Neural crest cell (in vitro differentiated cells): ENCODE data around the gene LPAR2. TPM values are rescaled to one million over a fixed set of nuclear protein-coding genes. Genes with fewer than 3 reads are reported as not detected.

Experiments used
- DNase-seq: peaks from one replicate; pipeline ENCODE4 v3.0.0; 2021; ENCODE audit warnings: low read depth, mixed read lengths, low spot score
- H3K27ac Mint-ChIP-seq: one replicate; pipeline ENCODE4 v1.8.0; 2021; ENCODE audit warnings: mild to moderate bottlenecking, mixed read lengths; ENCODE audit not compliant: unreplicated experiment
- H3K27me3 Mint-ChIP-seq: 2 replicates; pipeline ENCODE4 v1.8.0; 2021; ENCODE audit warnings: low read depth, mild to moderate bottlenecking, mixed read lengths
- H3K36me3 Mint-ChIP-seq: 2 replicates; pipeline ENCODE4 v1.8.0; 2021; ENCODE audit warnings: low read depth, mild to moderate bottlenecking, mixed read lengths
- H3K4me1 Mint-ChIP-seq: 2 replicates; pipeline ENCODE4 v1.8.0; 2021; ENCODE audit warnings: mixed read lengths
- H3K4me3 Mint-ChIP-seq: one replicate; pipeline ENCODE4 v1.8.0; 2021; ENCODE audit warnings: mild to moderate bottlenecking, mixed read lengths
- H3K9me3 Mint-ChIP-seq: 2 replicates; pipeline ENCODE4 v1.8.0; 2021; ENCODE audit warnings: mixed read lengths
- total RNA-seq: library from RNA; stranded (reverse); gene quantifications from 2 replicates; pipeline ENCODE4 v1.2.1, GENCODE V29; 2021
- TF ChIP-seq, protein P1 (sequence below): fragments of 200-600 bp; sonication (generic); conservative IDR thresholded peaks from 2 replicates; pipeline ENCODE4 v1.5.0; 2021; ENCODE audit warnings: antibody characterized with exemption, mild to moderate bottlenecking

The LPAR2 gene
- total RNA-seq, 1 donor from 2014 or later = 115 TPM

DNA sequence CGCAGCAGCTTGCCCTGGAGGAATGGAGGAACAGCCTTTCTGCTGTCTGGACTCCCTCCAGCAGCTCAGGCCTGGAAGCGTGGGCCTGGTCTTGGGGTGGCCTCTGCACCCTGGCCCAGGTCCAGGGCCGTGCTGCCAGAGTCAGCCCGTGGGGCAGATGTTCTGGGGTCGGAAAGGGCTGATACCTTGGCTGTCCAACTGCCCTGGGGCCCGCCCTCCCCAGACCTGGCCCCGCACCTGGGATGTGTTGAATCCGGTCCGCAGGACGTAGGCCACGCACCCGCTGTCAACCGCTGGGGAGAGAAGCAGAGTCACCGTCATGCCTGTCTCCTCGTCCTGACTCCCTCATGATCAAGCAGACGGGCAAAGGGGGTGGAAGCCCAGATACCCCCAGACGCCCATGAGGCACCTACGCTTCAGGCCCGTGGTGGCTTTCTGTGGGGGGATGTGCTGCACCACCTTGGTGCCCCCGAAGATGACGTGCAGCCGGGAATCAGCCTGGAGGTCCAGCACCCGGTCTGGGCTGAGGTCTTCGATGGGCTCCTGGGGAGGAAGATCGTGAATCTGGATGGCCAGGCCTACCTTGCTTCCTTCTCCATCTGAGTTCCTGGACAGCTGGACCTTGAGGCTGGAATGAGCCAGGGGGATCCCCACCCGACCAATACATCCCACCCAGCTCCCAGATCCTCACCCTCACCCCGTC is 27.8 kb upstream of the LPAR2 start:
- Mint-ChIP-seq H3K27ac (no peak overlapping the region), H3K4me1 (no peaks in the 10 kb centered on the region), H3K4me3 (no peak overlapping the region), H3K9me3 (no peaks in the 10 kb centered on the region), H3K27me3 (no peaks in the 10 kb centered on the region), H3K36me3 (peaks cover 13% of the 10 kb centered on the region)
- no peak for DNase-seq
- TF ChIP-seq, protein P1, sequence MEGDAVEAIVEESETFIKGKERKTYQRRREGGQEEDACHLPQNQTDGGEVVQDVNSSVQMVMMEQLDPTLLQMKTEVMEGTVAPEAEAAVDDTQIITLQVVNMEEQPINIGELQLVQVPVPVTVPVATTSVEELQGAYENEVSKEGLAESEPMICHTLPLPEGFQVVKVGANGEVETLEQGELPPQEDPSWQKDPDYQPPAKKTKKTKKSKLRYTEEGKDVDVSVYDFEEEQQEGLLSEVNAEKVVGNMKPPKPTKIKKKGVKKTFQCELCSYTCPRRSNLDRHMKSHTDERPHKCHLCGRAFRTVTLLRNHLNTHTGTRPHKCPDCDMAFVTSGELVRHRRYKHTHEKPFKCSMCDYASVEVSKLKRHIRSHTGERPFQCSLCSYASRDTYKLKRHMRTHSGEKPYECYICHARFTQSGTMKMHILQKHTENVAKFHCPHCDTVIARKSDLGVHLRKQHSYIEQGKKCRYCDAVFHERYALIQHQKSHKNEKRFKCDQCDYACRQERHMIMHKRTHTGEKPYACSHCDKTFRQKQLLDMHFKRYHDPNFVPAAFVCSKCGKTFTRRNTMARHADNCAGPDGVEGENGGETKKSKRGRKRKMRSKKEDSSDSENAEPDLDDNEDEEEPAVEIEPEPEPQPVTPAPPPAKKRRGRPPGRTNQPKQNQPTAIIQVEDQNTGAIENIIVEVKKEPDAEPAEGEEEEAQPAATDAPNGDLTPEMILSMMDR = no peak

DNA sequence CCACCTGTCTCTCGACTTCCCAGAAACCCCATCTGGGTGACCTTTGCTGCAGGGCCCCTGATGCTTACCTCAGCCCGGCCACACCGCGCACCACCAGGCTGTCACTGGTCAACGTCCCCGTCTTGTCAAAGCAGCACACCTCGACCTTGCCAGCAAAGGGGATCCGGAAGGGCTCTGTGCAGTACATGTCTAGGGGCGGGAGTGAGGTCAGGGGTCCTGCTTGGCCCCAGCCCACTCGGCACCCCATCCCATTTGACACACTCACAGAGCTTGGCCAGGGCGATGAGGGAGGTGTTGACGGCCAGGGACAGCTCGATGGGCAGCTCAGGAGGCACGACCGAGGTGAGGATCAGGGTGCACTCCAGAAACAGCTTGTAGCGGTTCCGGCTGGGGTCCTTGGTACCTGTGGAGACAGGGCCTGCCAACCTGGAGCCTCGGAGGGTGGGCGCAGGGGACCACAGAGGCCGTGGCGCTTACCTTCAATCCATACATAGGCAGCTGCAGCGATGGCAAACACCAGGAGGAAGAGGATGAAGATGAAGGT is 27.1 kb upstream of the LPAR2 start:
- TF ChIP-seq, protein P1 = no peak
- H3K4me1 Mint-ChIP-seq = no peaks in the 10 kb centered on the region
- no peak overlapping the region for H3K4me3 Mint-ChIP-seq
- DNase-seq = no peak
- no peaks in the 10 kb centered on the region for H3K27me3 Mint-ChIP-seq
- H3K9me3 Mint-ChIP-seq = no peaks in the 10 kb centered on the region
- H3K36me3 Mint-ChIP-seq = peaks cover 13% of the 10 kb centered on the region
- no peak overlapping the region for H3K27ac Mint-ChIP-seq

DNA sequence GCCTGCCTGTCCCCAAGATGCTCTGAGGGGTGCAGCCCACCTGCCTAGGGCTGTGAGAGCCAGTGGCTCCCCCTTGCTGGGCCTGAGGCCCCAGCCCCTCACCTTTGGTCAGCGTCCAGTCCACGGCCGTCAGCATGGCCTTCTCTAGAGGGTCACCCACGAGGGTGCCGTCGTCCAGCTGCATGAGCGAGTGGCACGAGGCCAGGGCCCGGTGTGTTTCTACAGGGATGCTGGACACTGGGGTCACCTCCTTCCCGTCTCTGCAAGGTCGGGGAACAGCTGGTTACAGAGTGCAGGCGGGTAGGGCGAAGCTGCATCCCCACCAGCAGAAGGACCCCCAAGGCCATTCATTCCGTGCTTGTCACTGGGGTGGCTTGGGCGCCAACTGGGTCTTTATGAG is 26.4 kb upstream of the LPAR2 start:
- H3K4me3 Mint-ChIP-seq = no peak overlapping the region
- no peaks in the 10 kb centered on the region for H3K9me3 Mint-ChIP-seq
- no peaks in the 10 kb centered on the region for H3K4me1 Mint-ChIP-seq
- H3K36me3 Mint-ChIP-seq = peaks cover 13% of the 10 kb centered on the region
- no peak for DNase-seq
- no peaks in the 10 kb centered on the region for H3K27me3 Mint-ChIP-seq
- TF ChIP-seq, protein P1 = no peak
- no peak overlapping the region for H3K27ac Mint-ChIP-seq

DNA sequence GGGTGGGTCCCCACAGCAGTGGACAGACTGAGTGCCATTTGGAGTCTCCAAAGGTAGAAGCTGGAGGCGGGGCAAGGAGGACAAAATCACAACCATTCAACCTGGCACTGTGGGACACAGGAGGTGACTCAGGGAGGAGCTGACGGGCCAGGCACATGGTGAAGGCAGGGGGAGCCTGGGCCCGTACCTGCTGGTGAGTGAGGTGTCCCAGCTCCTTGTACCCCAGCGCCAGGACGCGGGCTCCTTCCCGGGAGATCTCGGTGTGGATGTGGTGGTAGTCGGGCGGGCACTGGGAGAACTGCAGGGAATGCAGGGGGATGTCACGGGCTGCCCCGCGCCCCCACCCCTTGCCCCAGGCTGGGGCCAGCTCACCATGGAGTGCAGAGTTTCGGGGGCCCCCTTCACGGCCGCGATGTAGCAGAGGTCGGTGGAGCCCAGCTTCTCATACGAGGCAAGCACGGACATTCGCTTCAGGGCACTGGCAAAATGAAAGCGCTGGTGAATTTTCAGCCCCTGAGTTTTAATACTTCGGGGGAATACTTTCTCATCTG is 25.7 kb upstream of the LPAR2 start:
- no peaks in the 10 kb centered on the region for H3K4me1 Mint-ChIP-seq
- peaks cover 16% of the 10 kb centered on the region for H3K36me3 Mint-ChIP-seq
- no peaks in the 10 kb centered on the region for H3K27me3 Mint-ChIP-seq
- H3K9me3 Mint-ChIP-seq = no peaks in the 10 kb centered on the region
- H3K27ac Mint-ChIP-seq = no peak overlapping the region
- no peak overlapping the region for H3K4me3 Mint-ChIP-seq
- no peak for DNase-seq
- TF ChIP-seq, protein P1 = no peak

DNA sequence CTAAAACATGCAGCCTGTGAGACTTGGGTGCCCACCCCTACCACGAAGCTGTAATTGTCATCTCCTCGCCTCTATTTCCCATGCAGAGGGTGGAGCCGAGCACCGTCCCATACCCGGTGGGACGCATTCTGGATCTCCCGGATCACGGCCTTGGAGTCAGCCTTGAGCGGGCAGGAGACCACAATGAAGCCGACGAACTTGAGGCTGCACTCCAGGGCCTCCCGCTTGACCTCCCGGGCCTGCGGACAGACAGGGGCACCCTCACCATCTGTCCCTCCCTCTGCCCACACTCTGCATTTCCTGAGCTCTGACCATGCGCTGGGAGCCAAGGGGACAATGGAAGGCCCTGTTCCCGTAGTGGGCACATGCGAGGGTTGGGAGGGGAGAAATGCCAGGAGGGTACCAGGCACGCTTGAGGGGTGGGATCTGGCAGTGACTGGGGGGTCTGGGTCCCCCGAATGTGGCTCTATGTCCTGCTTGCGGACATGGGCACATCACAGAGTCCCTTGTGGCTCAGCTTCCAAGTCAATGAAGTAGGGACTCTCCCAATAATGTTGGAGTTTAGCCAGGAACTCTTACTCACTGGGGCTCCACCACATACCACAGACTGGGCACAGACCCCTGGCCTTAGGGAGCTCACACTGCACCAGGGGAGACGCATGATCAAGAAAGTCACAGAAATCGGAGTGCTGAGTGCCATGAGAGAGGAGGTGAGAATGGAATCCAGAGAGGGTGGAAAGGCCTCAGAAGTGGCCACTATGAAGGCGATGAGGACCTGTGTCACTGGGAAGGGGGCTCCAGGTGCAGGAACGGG is 24.7 kb upstream of the LPAR2 start:
- no peaks in the 10 kb centered on the region for H3K27me3 Mint-ChIP-seq
- DNase-seq = no peak
- no peaks in the 10 kb centered on the region for H3K9me3 Mint-ChIP-seq
- TF ChIP-seq, protein P1 = no peak
- H3K36me3 Mint-ChIP-seq = peaks cover 13% of the 10 kb centered on the region
- H3K4me1 Mint-ChIP-seq = no peaks in the 10 kb centered on the region
- no peak overlapping the region for H3K27ac Mint-ChIP-seq
- no peak overlapping the region for H3K4me3 Mint-ChIP-seq
